Activated CD8-positive, alpha-beta memory T cell treated with anti-CD3 and anti-CD28 coated beads, Interleukin-2, amount 10 ng/mL, durations not matched to agents 7 days and 5 days (primary cell): Measurements from ENCODE around the gene ABLIM2. TPM values are rescaled to one million over a fixed set of nuclear protein-coding genes. Genes with fewer than 3 reads are reported as not detected.

Source experiments
- ATAC-seq: fragments of 150-1000 bp; cut with Tn5 transposase; one replicate; pipeline ENCODE4 v1.10.0; 2021; ENCODE audit warnings: moderate library complexity
- CTCF ChIA-PET: fragments of 350-600 bp; sonication (Branson Sonifier 250); formaldehyde crosslinking; loops from one replicate; lab custom pipeline; 2021; ENCODE audit warnings: antibody characterized with exemption; lab: Charles Lee
- DNase-seq: peaks from one replicate; pipeline ENCODE4 v3.0.0-alpha.2; 2020
- H3K27ac Mint-ChIP-seq: one replicate; pipeline ENCODE4 v1.8.0; 2021; ENCODE audit warnings: mild to moderate bottlenecking, mixed read lengths
- H3K27me3 Mint-ChIP-seq: one replicate; pipeline ENCODE4 v1.8.0; 2021; ENCODE audit warnings: mixed read lengths
- H3K36me3 Mint-ChIP-seq: one replicate; pipeline ENCODE4 v1.8.0; 2021; ENCODE audit warnings: mild to moderate bottlenecking, mixed read lengths
- H3K4me1 Mint-ChIP-seq: one replicate; pipeline ENCODE4 v1.8.0; 2021; ENCODE audit warnings: mixed read lengths
- H3K4me3 Mint-ChIP-seq: one replicate; pipeline ENCODE4 v1.8.0; 2021; ENCODE audit warnings: mild to moderate bottlenecking, moderate library complexity, mixed read lengths
- H3K9me3 Mint-ChIP-seq: one replicate; pipeline ENCODE4 v1.8.0; 2022; ENCODE audit warnings: low read depth, mixed read lengths
- total RNA-seq, 2 experiments: library from RNA; stranded (reverse); gene quantifications; one replicate each; pipeline ENCODE4 v1.2.3, GENCODE V29; 2021

ABLIM2 gene
- total RNA-seq, 2 experiments from 2014 or later, result 0.19 TPM; not detected in 1

- Mint-ChIP-seq H3K27ac (no peak overlapping the region), H3K4me1 (no peaks in the 10 kb centered on the region), H3K4me3 (no peak overlapping the region), H3K27me3 (no peaks in the 10 kb centered on the region), H3K36me3 (no peaks in the 10 kb centered on the region), H3K9me3 (no peaks in the 10 kb centered on the region)
- ATAC-seq (no peak), DNase-seq (no peak)
- CTCF ChIA-PET, result interaction anchor here (0.8 kb wide), 1 partner anchor 189 kb away, joined by 3 read pairs; no protein-coding TSS in a partner anchor
Measured at GRCh38 chr4:7993671-7994070, 164.9 kb downstream of the ABLIM2 start.

- ATAC-seq, result no peak
- H3K4me1 Mint-ChIP-seq, result no peaks in the 10 kb centered on the region
- DNase-seq, result no peak
- no peaks in the 10 kb centered on the region for H3K27me3 Mint-ChIP-seq
- CTCF ChIA-PET, result no interaction called here
- no peak overlapping the region for H3K4me3 Mint-ChIP-seq
- H3K27ac Mint-ChIP-seq, result no peak overlapping the region
- no peaks in the 10 kb centered on the region for H3K36me3 Mint-ChIP-seq
- no peaks in the 10 kb centered on the region for H3K9me3 Mint-ChIP-seq
Measured at GRCh38 chr4:7992846-7993245, 165.8 kb downstream of the ABLIM2 start.

GRCh38 chr4:7990807-7991459 lies 167.7 kb downstream of the ABLIM2 start:
- CTCF ChIA-PET, result interaction anchor here (8.5 kb wide), 1 partner anchor 187 kb away, joined by 170 read pairs; no protein-coding TSS in a partner anchor
- Mint-ChIP-seq H3K36me3 (no peaks in the 10 kb centered on the region), H3K27ac (no peak overlapping the region), H3K9me3 (no peaks in the 10 kb centered on the region), H3K4me3 (no peak overlapping the region), H3K4me1 (peaks cover 4% of the 10 kb centered on the region), H3K27me3 (no peaks in the 10 kb centered on the region)
- ATAC-seq, result no peak
- no peak for DNase-seq

GRCh38 chr4:7989654-7990053 lies 169.0 kb downstream of the ABLIM2 start:
- Mint-ChIP-seq H3K4me3 (no peak overlapping the region), H3K9me3 (no peaks in the 10 kb centered on the region), H3K4me1 (peaks cover 9% of the 10 kb centered on the region), H3K27me3 (no peaks in the 10 kb centered on the region), H3K27ac (no peak overlapping the region), H3K36me3 (no peaks in the 10 kb centered on the region)
- DNase-seq, result no peak
- no peak for ATAC-seq
- CTCF ChIA-PET, result interaction anchor here (1.7 to 8.5 kb wide), 2 partner anchors 22 to 186 kb away, joined by 5 to 170 read pairs; no protein-coding TSS in a partner anchor

GRCh38 chr4:7988437-7988836 lies 170.2 kb downstream of the ABLIM2 start:
- Mint-ChIP-seq H3K4me3 (no peak overlapping the region), H3K27ac (no peak overlapping the region), H3K9me3 (no peaks in the 10 kb centered on the region), H3K36me3 (no peaks in the 10 kb centered on the region), H3K4me1 (peaks cover 9% of the 10 kb centered on the region), H3K27me3 (no peaks in the 10 kb centered on the region)
- CTCF ChIA-PET, result interaction anchor here (0.7 to 8.5 kb wide), 14 partner anchors 10 to 216 kb away, joined by 3 to 170 read pairs (median 4); no protein-coding TSS in a partner anchor
- no peak for ATAC-seq
- DNase-seq, result no peak

- CTCF ChIA-PET, result interaction anchor here (0.7 to 8.5 kb wide), 19 partner anchors 8 to 793 kb away, joined by 3 to 170 read pairs (median 4); no protein-coding TSS in a partner anchor
- Mint-ChIP-seq H3K36me3 (no peaks in the 10 kb centered on the region), H3K4me1 (peaks cover 9% of the 10 kb centered on the region), H3K27me3 (no peaks in the 10 kb centered on the region), H3K9me3 (no peaks in the 10 kb centered on the region), H3K27ac (no peak overlapping the region), H3K4me3 (no peak overlapping the region)
- peak; percentile 86 for ATAC-seq
- DNase-seq, result peak; percentile 81
Measured at GRCh38 chr4:7987148-7987989, 171.2 kb downstream of the ABLIM2 start.

GRCh38 chr4:7985891-7986441 lies 172.6 kb downstream of the ABLIM2 start:
- Mint-ChIP-seq H3K27ac (peak overlapping the region; percentile 3), H3K4me1 (peaks cover 12% of the 10 kb centered on the region), H3K9me3 (no peaks in the 10 kb centered on the region), H3K27me3 (no peaks in the 10 kb centered on the region), H3K4me3 (no peak overlapping the region), H3K36me3 (no peaks in the 10 kb centered on the region)
- CTCF ChIA-PET, result interaction anchor here (1.1 to 8.5 kb wide), 6 partner anchors 46 to 225 kb away, joined by 3 to 170 read pairs (median 6); partner anchors contain the start of gene AFAP1
- no peak for DNase-seq
- ATAC-seq, result no peak

GRCh38 chr4:7985072-7985471 lies 173.5 kb downstream of the ABLIM2 start:
- no peaks in the 10 kb centered on the region for H3K36me3 Mint-ChIP-seq
- H3K27me3 Mint-ChIP-seq, result no peaks in the 10 kb centered on the region
- CTCF ChIA-PET, result interaction anchor here (1.1 to 8.5 kb wide), 3 partner anchors 45 to 195 kb away, joined by 3 to 170 read pairs (median 5); partner anchors contain the start of gene AFAP1
- no peak overlapping the region for H3K4me3 Mint-ChIP-seq
- no peak overlapping the region for H3K27ac Mint-ChIP-seq
- no peak for ATAC-seq
- DNase-seq, result no peak
- no peaks in the 10 kb centered on the region for H3K9me3 Mint-ChIP-seq
- H3K4me1 Mint-ChIP-seq, result peaks cover 12% of the 10 kb centered on the region

- ATAC-seq (no peak), DNase-seq (no peak)
- H3K4me1 Mint-ChIP-seq, result peaks cover 12% of the 10 kb centered on the region
- H3K27ac Mint-ChIP-seq, result no peak overlapping the region
- H3K4me3 Mint-ChIP-seq, result no peak overlapping the region
- H3K9me3 Mint-ChIP-seq, result no peaks in the 10 kb centered on the region
- peaks cover 3% of the 10 kb centered on the region for H3K27me3 Mint-ChIP-seq
- H3K36me3 Mint-ChIP-seq, result no peaks in the 10 kb centered on the region
- CTCF ChIA-PET, result interaction anchor here (8.5 kb wide), 1 partner anchor 180 kb away, joined by 170 read pairs; no protein-coding TSS in a partner anchor
Measured at GRCh38 chr4:7984286-7984925, 174.2 kb downstream of the ABLIM2 start.

- Mint-ChIP-seq H3K9me3 (no peaks in the 10 kb centered on the region), H3K4me1 (peaks cover 14% of the 10 kb centered on the region), H3K27ac (no peak overlapping the region), H3K36me3 (no peaks in the 10 kb centered on the region), H3K4me3 (no peak overlapping the region), H3K27me3 (peaks cover 3% of the 10 kb centered on the region)
- CTCF ChIA-PET, result interaction anchor here (8.5 kb wide), 1 partner anchor 179 kb away, joined by 170 read pairs; no protein-coding TSS in a partner anchor
- no peak for ATAC-seq
- DNase-seq, result no peak
Measured at GRCh38 chr4:7983296-7983695, 175.3 kb downstream of the ABLIM2 start.

- Mint-ChIP-seq H3K4me3 (no peak overlapping the region), H3K27me3 (peaks cover 3% of the 10 kb centered on the region), H3K27ac (no peak overlapping the region), H3K36me3 (no peaks in the 10 kb centered on the region), H3K9me3 (no peaks in the 10 kb centered on the region), H3K4me1 (peaks cover 16% of the 10 kb centered on the region)
- DNase-seq (no peak), ATAC-seq (no peak)
- CTCF ChIA-PET, result interaction anchor here (1.0 to 1.2 kb wide), 2 partner anchors 177 to 179 kb away, joined by 3 to 4 read pairs; no protein-coding TSS in a partner anchor
Measured at GRCh38 chr4:7981738-7982394, 176.7 kb downstream of the ABLIM2 start.

GRCh38 chr4:7980036-7980435 lies 178.6 kb downstream of the ABLIM2 start:
- CTCF ChIA-PET, result interaction anchor here (0.6 to 2.8 kb wide), 3 partner anchors 8 to 159 kb away, joined by 3 to 11 read pairs (median 3); no protein-coding TSS in a partner anchor
- Mint-ChIP-seq H3K27ac (no peak overlapping the region), H3K9me3 (no peaks in the 10 kb centered on the region), H3K4me3 (no peak overlapping the region), H3K4me1 (peaks cover 7% of the 10 kb centered on the region), H3K36me3 (no peaks in the 10 kb centered on the region), H3K27me3 (peaks cover 3% of the 10 kb centered on the region)
- no peak for ATAC-seq
- DNase-seq, result no peak
